A673 (cell line): Measurements from ENCODE around the gene HAUS7. TPM values are rescaled to one million over a fixed set of nuclear protein-coding genes. Genes with fewer than 3 reads are reported as not detected.

ENCODE experiments used
- BruUV-seq: library from RNA; stranded (reverse); fragments of 400-500 nt; replicated peaks from 2 replicates; lab custom pipeline; 2021; lab: Mats Ljungman, UMichigan
- CTCF ChIA-PET: fragments of 300-600 bp; sonication (Branson Sonifier 250); formaldehyde crosslinking; loops from one replicate; lab custom pipeline; 2022; ENCODE audit warnings: antibody characterized with exemption; lab: Charles Lee
- POLR2A ChIA-PET: fragments of 300-600 bp; sonication (Branson Sonifier 250); formaldehyde crosslinking; loops from one replicate; lab custom pipeline; 2022; ENCODE audit warnings: antibody characterized with exemption; ENCODE audit not compliant: low non-redundant PET; lab: Charles Lee
- DNase-seq: peaks from one replicate; pipeline ENCODE4 v3.0.0-alpha.2; 2015; ENCODE audit warnings: low spot score
- H3K27ac ChIP-seq: fragments of 200-600 bp; sonication (generic); 2 replicates; pipeline ENCODE4 v1.5.1; 2016; ENCODE audit warnings: mixed run types, low read depth, mild to moderate bottlenecking, mixed read lengths, antibody characterized with exemption, low read length; ENCODE audit not compliant: poor library complexity, severe bottlenecking
- H3K27me3 ChIP-seq: fragments of 200-600 bp; sonication (generic); replicated peaks from 2 replicates; pipeline ENCODE4 v1.6.1; 2017; ENCODE audit warnings: mixed run types, low read depth, mild to moderate bottlenecking, mixed read lengths, antibody characterized with exemption, low read length; ENCODE audit not compliant: insufficient read depth, poor library complexity
- H3K36me3 ChIP-seq: fragments of 200-600 bp; sonication (generic); 2 replicates; pipeline ENCODE4 v1.6.1; 2016; ENCODE audit warnings: mixed run types, mild to moderate bottlenecking, mixed read lengths, antibody characterized with exemption, low read length; ENCODE audit not compliant: insufficient read depth, poor library complexity, severe bottlenecking
- H3K4me1 ChIP-seq: fragments of 200-600 bp; sonication (generic); 2 replicates; pipeline ENCODE4 v1.6.1; 2017; ENCODE audit warnings: mixed run types, mild to moderate bottlenecking, mixed read lengths, antibody characterized with exemption, low read length; ENCODE audit not compliant: insufficient read depth, poor library complexity, severe bottlenecking
- H3K4me3 ChIP-seq: fragments of 200-600 bp; sonication (generic); 2 replicates; pipeline ENCODE4 v1.5.1; 2016; ENCODE audit warnings: low read depth, mixed run types, mild to moderate bottlenecking, mixed read lengths, low read length; ENCODE audit not compliant: poor library complexity, severe bottlenecking
- H3K9me3 ChIP-seq: fragments of 200-600 bp; sonication (generic); 2 replicates; pipeline ENCODE4 v1.6.1; 2016; ENCODE audit warnings: mixed run types, low read depth, mild to moderate bottlenecking, mixed read lengths, antibody characterized with exemption, low read length; ENCODE audit not compliant: poor library complexity, severe bottlenecking
- EZH2 ChIP-seq: fragments of 200-600 bp; sonication (generic); IDR thresholded peaks from 2 replicates; pipeline ENCODE4 v1.6.1; 2017; ENCODE audit warnings: borderline replicate concordance, low read depth, mild to moderate bottlenecking, mixed read lengths, antibody characterized with exemption, low read length; ENCODE audit not compliant: poor library complexity, severe bottlenecking
- intact Hi-C: fragments of 100-400 bp; cut with micrococcal nuclease; formaldehyde crosslinking; loops from one replicate; pipeline ENCODE4 v1.10.0; 2022; ENCODE audit not compliant: unreplicated experiment
- total RNA-seq: library from RNA; stranded (reverse); gene quantifications from 2 replicates; pipeline ENCODE4 v1.2.3, GENCODE V29; 2021
- TF ChIP-seq, protein P1 (sequence below): fragments of 300-800, 200-600 bp; sonication (generic); conservative IDR thresholded peaks from 2 replicates; pipeline ENCODE4 v1.5.1; 2017; ENCODE audit warnings: low read depth, mild to moderate bottlenecking, antibody characterized with exemption, low read length, moderate library complexity, mixed read lengths

The HAUS7 gene
- total RNA-seq, 1 experiment from 2014 or later: 75.3 TPM

- BruUV-seq: no TSS peak
- no peak for DNase-seq
- intact Hi-C loops: no loop called here
- ChIA-PET POLR2A (no interaction called here), CTCF (no interaction called here)
- TF ChIP-seq, protein P1, sequence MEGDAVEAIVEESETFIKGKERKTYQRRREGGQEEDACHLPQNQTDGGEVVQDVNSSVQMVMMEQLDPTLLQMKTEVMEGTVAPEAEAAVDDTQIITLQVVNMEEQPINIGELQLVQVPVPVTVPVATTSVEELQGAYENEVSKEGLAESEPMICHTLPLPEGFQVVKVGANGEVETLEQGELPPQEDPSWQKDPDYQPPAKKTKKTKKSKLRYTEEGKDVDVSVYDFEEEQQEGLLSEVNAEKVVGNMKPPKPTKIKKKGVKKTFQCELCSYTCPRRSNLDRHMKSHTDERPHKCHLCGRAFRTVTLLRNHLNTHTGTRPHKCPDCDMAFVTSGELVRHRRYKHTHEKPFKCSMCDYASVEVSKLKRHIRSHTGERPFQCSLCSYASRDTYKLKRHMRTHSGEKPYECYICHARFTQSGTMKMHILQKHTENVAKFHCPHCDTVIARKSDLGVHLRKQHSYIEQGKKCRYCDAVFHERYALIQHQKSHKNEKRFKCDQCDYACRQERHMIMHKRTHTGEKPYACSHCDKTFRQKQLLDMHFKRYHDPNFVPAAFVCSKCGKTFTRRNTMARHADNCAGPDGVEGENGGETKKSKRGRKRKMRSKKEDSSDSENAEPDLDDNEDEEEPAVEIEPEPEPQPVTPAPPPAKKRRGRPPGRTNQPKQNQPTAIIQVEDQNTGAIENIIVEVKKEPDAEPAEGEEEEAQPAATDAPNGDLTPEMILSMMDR: no peak
- TF ChIP-seq EZH2: no peak
- Histone ChIP-seq H3K4me1 (no peaks in the 10 kb centered on the region), H3K4me3 (no peak overlapping the region), H3K9me3 (no peaks in the 10 kb centered on the region), H3K36me3 (peaks cover 5% of the 10 kb centered on the region), H3K27me3 (no peaks in the 10 kb centered on the region), H3K27ac (no peak overlapping the region)
Measured at GRCh38 chrX:153463031-153463430, 7.3 kb downstream of the HAUS7 start.

- no peak for TF ChIP-seq EZH2
- TF ChIP-seq, protein P1: no peak
Measured at GRCh38 chrX:153462291-153462690, 8.1 kb downstream of the HAUS7 start.

DNA sequence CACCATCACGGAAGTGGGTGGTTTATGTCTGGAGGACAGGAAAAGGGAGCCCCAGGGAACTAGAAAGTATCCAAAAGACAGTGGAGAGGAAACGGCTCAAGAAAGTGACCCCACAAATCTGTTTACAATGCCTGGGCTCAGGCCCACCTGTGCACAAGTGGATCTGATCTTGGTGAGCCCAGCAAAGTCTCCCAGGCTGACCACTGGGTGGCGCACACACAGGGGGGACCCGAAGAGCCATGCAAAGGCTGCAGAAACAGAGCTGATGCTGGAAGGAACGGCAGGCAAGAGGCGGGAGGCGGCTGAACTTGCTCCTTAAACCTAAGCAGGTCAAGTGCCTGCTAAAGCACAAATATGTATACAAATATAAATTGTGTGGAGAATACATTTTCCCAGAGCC lies 9.6 kb downstream of the HAUS7 start:
- BruUV-seq: no TSS peak
- ChIA-PET POLR2A (no interaction called here), CTCF (interaction anchor here (0.6 to 1.5 kb wide), 7 partner anchors 10 to 48 kb away, joined by 4 to 13 read pairs (median 5); partner anchors contain the start of genes BGN, HAUS7 and TREX2)
- peak; percentile 61 for DNase-seq
- no peaks in the 10 kb centered on the region for H3K27me3 ChIP-seq
- no peaks in the 10 kb centered on the region for H3K9me3 ChIP-seq
- H3K27ac ChIP-seq: no peak overlapping the region
- no peaks in the 10 kb centered on the region for H3K4me1 ChIP-seq
- H3K4me3 ChIP-seq: no peak overlapping the region
- H3K36me3 ChIP-seq: peaks cover 5% of the 10 kb centered on the region
- intact Hi-C loops: loop anchor here (2.0 kb wide), 1 partner anchor 46 kb away; no protein-coding TSS in a partner anchor
- TF ChIP-seq, protein P1: peak; percentile 86
- TF ChIP-seq EZH2: no peak

More at GRCh38 chrX:153462291-153462690, 8.1 kb downstream of the HAUS7 start:
- CTCF ChIA-PET: no interaction called here
- no peaks in the 10 kb centered on the region for H3K27me3 ChIP-seq
- no peaks in the 10 kb centered on the region for H3K4me1 ChIP-seq
- DNase-seq: no peak
- peaks cover 5% of the 10 kb centered on the region for H3K36me3 ChIP-seq
- no peaks in the 10 kb centered on the region for H3K9me3 ChIP-seq
- BruUV-seq: no TSS peak
- POLR2A ChIA-PET: no interaction called here
- no peak overlapping the region for H3K4me3 ChIP-seq
- intact Hi-C loops: no loop called here
- H3K27ac ChIP-seq: no peak overlapping the region
